ENCODE data around the gene CACNG7.

The CACNG7 gene

DNA sequence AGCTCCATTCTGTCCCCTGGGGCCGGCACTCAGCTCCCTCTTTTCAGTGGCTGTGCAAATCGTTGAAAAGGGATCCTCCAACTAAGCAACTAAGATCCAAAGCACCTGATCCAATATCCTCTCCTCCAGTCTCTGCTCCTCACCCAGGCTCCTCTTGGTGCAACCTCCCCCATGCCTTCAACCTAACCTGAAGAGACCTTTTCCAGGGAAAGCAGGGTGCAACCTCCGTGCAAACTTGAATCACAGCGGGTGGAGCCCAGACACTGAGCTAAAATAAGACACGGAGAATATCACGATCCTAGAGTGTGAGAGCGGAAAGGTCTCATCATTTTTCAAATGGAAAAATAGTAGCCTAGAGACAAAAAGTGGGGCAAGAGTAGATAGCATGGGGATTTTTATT lies 8.3 kb downstream of the CACNG7 start:
- H3K4me3 ChIP-seq (ENCODE audit: low read depth, low read length), result no peak overlapping the region
- in situ Hi-C loops (cut with HindIII; ENCODE audit: low sequenced_read_pairs), result loop anchor here (25.0 kb wide), 1 partner anchor 120 kb away; no protein-coding TSS in a partner anchor
- TF ChIP-seq CTCF (IDR thresholded peaks at IDR 0.05; ENCODE audit: low read depth, low read length, missing control alignments), result no peak
- no peak for DNase-seq (ENCODE audit: low read depth)

DNA sequence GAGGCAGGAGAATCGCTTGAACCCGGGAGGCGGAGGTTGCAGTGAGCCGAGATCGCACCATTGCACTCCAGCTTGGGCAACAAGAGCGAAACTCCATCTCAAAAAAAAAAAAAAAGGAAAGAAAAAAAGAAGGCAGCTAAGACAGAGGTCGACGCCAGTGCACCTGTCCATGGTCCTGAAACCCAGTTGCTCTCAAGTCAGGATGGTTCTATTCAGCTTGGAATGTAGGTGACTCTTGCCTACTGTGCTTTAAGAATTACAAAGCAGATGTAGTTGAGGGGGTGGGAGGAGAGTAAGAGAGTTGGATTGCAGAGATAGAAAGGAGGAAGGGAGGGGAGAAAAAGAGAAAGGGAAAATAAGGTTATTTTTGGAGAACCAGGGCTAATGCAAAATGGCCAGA lies 18.7 kb downstream of the CACNG7 start:
- no peak for TF ChIP-seq CTCF (IDR thresholded peaks at IDR 0.05; ENCODE audit: low read depth, low read length, missing control alignments)
- in situ Hi-C loops (cut with HindIII; ENCODE audit: low sequenced_read_pairs), result no loop called here
- H3K4me3 ChIP-seq (ENCODE audit: low read depth, low read length), result no peak overlapping the region
- DNase-seq (ENCODE audit: low read depth), result peak; percentile 60

DNA sequence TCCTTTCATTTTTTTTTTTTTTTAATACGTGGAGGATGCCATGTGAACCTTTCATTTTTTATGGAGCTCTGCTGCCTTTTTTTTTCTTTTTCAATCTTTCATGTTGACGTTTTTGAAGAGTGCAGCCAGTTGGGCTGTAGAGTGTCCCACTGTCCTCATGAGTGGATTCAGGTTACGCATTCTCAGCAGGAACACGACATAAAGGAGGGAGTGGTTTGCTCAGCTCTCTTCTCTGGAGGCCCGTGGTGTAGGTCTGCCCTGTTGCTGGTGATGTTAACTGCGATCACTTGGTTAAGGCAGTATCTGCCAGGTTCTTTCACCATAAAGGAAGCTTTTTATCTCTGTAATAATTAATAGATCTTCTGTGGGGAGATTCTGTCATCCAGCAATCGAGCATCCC lies 27.0 kb downstream of the CACNG7 start:
- no peak for TF ChIP-seq CTCF (IDR thresholded peaks at IDR 0.05; ENCODE audit: low read depth, low read length, missing control alignments)
- no peak overlapping the region for H3K4me3 ChIP-seq (ENCODE audit: low read depth, low read length)
- DNase-seq (ENCODE audit: low read depth), result no peak
- in situ Hi-C loops (cut with HindIII; ENCODE audit: low sequenced_read_pairs), result no loop called here

- DNase-seq (ENCODE audit: low read depth), result no peak
- in situ Hi-C loops (cut with HindIII; ENCODE audit: low sequenced_read_pairs), result no loop called here
- TF ChIP-seq CTCF (IDR thresholded peaks at IDR 0.05; ENCODE audit: low read depth, low read length, missing control alignments), result no peak
- H3K4me3 ChIP-seq (ENCODE audit: low read depth, low read length), result no peak overlapping the region
These were observed 33.1 kb downstream of the CACNG7 start for GRCh38 chr19:53942001-53942786.

- no peak for TF ChIP-seq CTCF (IDR thresholded peaks at IDR 0.05; ENCODE audit: low read depth, low read length, missing control alignments)
- in situ Hi-C loops (cut with HindIII; ENCODE audit: low sequenced_read_pairs), result no loop called here
- H3K4me3 ChIP-seq (ENCODE audit: low read depth, low read length), result no peak overlapping the region
- no peak for DNase-seq (ENCODE audit: low read depth)
These were observed 35.3 kb downstream of the CACNG7 start for GRCh38 chr19:53944416-53944815.

DNA sequence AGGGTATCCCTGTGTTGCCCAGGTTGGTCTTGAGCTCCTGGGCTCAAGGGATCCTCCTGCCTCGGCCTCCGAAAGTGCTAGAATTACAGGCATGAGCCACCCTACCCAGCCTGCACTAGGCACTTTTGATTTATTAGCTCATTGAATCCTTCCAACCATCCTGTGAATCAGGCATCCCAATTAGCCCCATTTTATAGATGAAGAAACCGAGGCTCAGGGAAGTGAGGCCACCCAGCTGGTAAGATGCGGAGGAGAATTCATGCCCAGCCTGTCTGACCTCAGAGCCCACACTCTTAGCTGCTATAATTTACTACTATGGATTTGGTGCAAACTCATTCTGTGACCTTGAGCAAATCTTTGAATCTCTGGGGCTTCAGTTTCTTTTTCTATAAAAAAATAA lies 35.9 kb downstream of the CACNG7 start:
- no peak for TF ChIP-seq CTCF (IDR thresholded peaks at IDR 0.05; ENCODE audit: low read depth, low read length, missing control alignments)
- no peak for DNase-seq (ENCODE audit: low read depth)
- no peak overlapping the region for H3K4me3 ChIP-seq (ENCODE audit: low read depth, low read length)
- in situ Hi-C loops (cut with HindIII; ENCODE audit: low sequenced_read_pairs), result no loop called here
